ENCODE results near the gene PKP3.

DNA sequence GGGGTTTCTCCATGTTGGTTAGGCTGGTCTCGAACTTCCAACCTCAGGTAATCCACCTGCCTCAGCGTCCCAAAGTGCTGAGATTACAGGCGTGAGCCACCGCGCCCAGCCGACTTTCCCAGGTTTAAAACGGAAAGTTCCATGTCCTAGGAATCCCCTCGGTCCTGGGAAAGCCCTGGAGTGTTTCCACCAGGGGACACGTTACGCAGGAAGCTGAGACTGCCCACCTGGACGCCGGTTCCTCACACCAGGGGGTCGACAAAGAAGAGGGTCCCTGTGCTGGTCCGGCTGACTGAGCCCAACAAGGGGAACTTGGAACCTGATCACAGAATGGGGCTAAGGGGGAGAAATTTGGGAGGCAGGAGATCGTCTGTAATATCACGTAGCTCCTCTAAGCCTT, 28.2 kb upstream of the PKP3 start:
- TF ChIP-seq POLR2AphosphoS5 (IDR thresholded peaks at IDR 0.05; ENCODE audit: low read depth, low read length) (no peak), TAF1 (IDR thresholded peaks at IDR 0.05; ENCODE audit: borderline replicate concordance, insufficient read depth, low read length) (no peak)
